ENCODE data around the gene FHOD3.

Gene FHOD3

GRCh38 chr18:36490897-36491296 lies 193.4 kb downstream of the FHOD3 start:
- no peak overlapping the region for H3K27ac ChIP-seq (ENCODE audit: low read length)
- H3K36me3 ChIP-seq (ENCODE audit: control insufficient read depth in 1 of 2, insufficient read depth in 2 of 2, low read length in 2 of 2): no peaks in the 10 kb centered on the region
- no peak overlapping the region for H3K4me3 ChIP-seq (ENCODE audit: low read depth in 1 of 2, low read length in 2 of 2)
- no peaks in the 10 kb centered on the region for H3K9me3 ChIP-seq (ENCODE audit: control insufficient read depth in 1 of 2, low read length in 2 of 2)
- H3K27me3 ChIP-seq (ENCODE audit: low read depth, low read length): no peaks in the 10 kb centered on the region
- no peaks in the 10 kb centered on the region for H3K4me1 ChIP-seq (ENCODE audit: control insufficient read depth in 1 of 2, insufficient read depth in 2 of 2, low read length in 2 of 2)

DNA sequence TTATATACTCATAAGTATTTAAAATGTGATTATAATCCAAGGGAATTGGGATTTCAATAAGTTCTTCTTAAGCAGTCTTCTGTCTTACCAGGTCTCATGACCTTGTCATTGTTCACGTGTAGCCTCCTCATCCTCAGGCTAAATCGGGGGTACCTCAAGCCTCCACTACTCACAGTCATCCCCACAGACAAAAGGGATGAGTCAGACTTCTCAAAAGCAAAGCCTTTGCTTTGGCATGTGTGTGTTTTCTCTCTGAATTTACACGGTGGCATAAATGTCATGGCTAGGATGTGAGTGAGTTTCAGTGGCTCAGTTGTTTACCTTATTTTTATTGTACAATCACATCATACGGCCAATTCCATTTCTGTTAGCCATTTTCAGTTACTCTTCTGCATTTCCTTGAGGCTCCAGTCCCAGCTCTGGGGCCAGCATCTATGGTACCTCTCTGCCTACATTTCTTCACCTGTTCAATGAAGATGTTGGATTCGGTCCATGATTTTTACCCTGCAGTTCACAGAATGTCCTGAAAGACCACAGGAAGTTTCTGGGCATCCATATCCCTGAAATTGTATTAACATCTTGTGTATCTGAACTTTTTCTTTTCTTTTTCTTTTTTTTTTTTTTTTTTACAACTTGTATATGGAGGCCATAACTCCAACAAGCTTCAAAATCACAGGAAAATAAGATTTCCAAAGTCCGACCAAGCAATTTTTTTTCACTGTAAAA lies 195.3 kb downstream of the FHOD3 start:
- no peaks in the 10 kb centered on the region for H3K9me3 ChIP-seq (ENCODE audit: control insufficient read depth in 1 of 2, low read length in 2 of 2)
- H3K36me3 ChIP-seq (ENCODE audit: control insufficient read depth in 1 of 2, insufficient read depth in 2 of 2, low read length in 2 of 2): no peaks in the 10 kb centered on the region

DNA sequence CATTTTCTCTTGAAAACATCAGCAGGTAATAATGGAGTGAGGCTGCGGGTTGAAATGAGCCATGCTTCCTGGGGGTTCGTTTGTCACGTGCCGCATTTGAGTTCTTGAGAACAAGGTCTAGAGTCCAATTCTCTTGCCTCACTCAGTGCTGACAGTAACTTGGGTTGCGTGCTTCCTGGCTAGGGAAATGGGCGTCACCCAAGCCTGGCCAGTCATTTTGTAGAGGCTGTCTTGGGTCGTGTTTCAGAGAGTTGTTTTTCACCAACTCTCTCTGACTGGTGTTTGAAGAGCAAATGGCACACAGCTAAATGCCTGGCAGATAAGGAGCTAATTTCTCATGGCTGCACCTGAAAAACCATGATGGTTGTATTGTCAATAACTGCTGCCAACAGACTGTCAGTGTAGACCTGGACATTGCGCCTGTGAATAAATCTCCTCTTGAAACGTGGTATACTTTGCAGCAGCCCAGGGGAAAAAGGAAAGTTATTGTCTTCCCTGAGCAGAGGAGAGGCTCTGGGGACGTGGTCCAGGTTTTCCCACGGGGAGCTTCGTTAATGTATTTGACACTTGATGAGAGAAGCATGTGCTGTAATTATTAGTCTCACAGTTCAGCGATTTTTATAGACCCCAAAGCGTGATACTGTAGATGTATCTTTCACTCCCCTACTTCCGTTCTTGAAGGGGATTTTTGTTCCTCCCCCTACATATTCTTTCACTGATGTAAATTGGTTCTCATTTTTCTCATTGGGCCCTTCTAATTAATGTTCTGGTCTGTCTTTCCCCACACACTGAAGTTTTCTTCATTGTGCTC lies 196.0 kb downstream of the FHOD3 start:
- no peaks in the 10 kb centered on the region for H3K4me1 ChIP-seq (ENCODE audit: control insufficient read depth in 1 of 2, insufficient read depth in 2 of 2, low read length in 2 of 2)
- H3K27me3 ChIP-seq (ENCODE audit: low read depth, low read length): no peaks in the 10 kb centered on the region
- H3K4me3 ChIP-seq (ENCODE audit: low read depth in 1 of 2, low read length in 2 of 2): no peak overlapping the region
- no peaks in the 10 kb centered on the region for H3K9me3 ChIP-seq (ENCODE audit: control insufficient read depth in 1 of 2, low read length in 2 of 2)
- no peak overlapping the region for H3K27ac ChIP-seq (ENCODE audit: low read length)
- no peaks in the 10 kb centered on the region for H3K36me3 ChIP-seq (ENCODE audit: control insufficient read depth in 1 of 2, insufficient read depth in 2 of 2, low read length in 2 of 2)

More for the DNA sequence above, 195.3 kb downstream of the FHOD3 start:
- Histone ChIP-seq H3K4me1 (ENCODE audit: control insufficient read depth in 1 of 2, insufficient read depth in 2 of 2, low read length in 2 of 2) (no peaks in the 10 kb centered on the region), H3K27ac (ENCODE audit: low read length) (no peak overlapping the region), H3K4me3 (ENCODE audit: low read depth in 1 of 2, low read length in 2 of 2) (no peak overlapping the region), H3K27me3 (ENCODE audit: low read depth, low read length) (no peaks in the 10 kb centered on the region)

- Histone ChIP-seq H3K27ac (ENCODE audit: low read length) (no peak overlapping the region), H3K4me1 (ENCODE audit: control insufficient read depth in 1 of 2, insufficient read depth in 2 of 2, low read length in 2 of 2) (no peaks in the 10 kb centered on the region), H3K9me3 (ENCODE audit: control insufficient read depth in 1 of 2, low read length in 2 of 2) (no peaks in the 10 kb centered on the region), H3K4me3 (ENCODE audit: low read depth in 1 of 2, low read length in 2 of 2) (no peak overlapping the region), H3K27me3 (ENCODE audit: low read depth, low read length) (no peaks in the 10 kb centered on the region), H3K36me3 (ENCODE audit: control insufficient read depth in 1 of 2, insufficient read depth in 2 of 2, low read length in 2 of 2) (no peaks in the 10 kb centered on the region)
Observed at GRCh38 chr18:36494160-36494437, 196.6 kb downstream of the FHOD3 start.

DNA sequence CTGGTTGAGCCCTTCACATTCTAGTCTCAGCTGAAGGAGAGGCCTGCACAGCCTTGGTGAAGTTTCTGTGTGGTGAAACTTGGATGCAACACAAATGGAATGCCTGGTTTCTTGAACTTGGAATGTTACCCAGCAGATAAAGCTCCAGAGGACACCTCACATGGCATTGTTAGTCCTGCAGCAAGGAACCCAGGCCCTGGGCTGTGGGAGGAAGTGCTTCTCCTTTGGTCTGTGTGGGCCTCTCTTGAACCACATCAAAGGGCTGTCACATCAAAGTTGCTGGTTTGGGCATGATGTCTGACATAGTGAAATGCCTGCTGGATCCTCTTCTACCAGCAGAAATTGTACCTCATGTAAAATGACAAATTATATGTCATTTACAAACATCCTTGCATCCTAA lies 198.5 kb downstream of the FHOD3 start:
- Histone ChIP-seq H3K4me1 (ENCODE audit: control insufficient read depth in 1 of 2, insufficient read depth in 2 of 2, low read length in 2 of 2) (no peaks in the 10 kb centered on the region), H3K36me3 (ENCODE audit: control insufficient read depth in 1 of 2, insufficient read depth in 2 of 2, low read length in 2 of 2) (no peaks in the 10 kb centered on the region), H3K9me3 (ENCODE audit: control insufficient read depth in 1 of 2, low read length in 2 of 2) (no peaks in the 10 kb centered on the region), H3K27me3 (ENCODE audit: low read depth, low read length) (no peaks in the 10 kb centered on the region), H3K4me3 (ENCODE audit: low read depth in 1 of 2, low read length in 2 of 2) (no peak overlapping the region), H3K27ac (ENCODE audit: low read length) (no peak overlapping the region)

DNA sequence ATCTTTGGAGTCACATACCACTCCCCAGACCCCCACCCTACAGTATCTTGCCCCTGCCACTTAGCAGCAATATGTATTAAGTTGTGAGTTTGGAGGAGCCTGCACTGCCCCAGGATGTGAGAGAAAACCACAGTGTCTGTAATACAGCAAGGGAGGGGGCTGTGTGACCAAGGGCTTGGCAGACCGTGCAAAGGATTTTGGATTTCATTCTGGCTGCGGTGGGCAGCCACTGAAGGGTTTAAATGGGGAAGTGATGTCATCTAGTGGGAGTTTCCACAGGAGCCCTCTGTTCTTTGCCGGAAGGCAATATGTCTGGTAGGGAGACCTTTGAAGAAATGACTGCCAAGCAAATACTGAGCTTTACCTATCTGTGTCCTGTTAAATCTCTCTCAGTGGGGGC lies 202.4 kb downstream of the FHOD3 start:
- Histone ChIP-seq H3K27me3 (ENCODE audit: low read depth, low read length) (no peaks in the 10 kb centered on the region), H3K4me1 (ENCODE audit: control insufficient read depth in 1 of 2, insufficient read depth in 2 of 2, low read length in 2 of 2) (no peaks in the 10 kb centered on the region)

GRCh38 chr18:36501100-36501499 lies 203.6 kb downstream of the FHOD3 start:
- Histone ChIP-seq H3K4me1 (ENCODE audit: control insufficient read depth in 1 of 2, insufficient read depth in 2 of 2, low read length in 2 of 2) (no peaks in the 10 kb centered on the region), H3K4me3 (ENCODE audit: low read depth in 1 of 2, low read length in 2 of 2) (no peak overlapping the region), H3K27me3 (ENCODE audit: low read depth, low read length) (no peaks in the 10 kb centered on the region), H3K36me3 (ENCODE audit: control insufficient read depth in 1 of 2, insufficient read depth in 2 of 2, low read length in 2 of 2) (no peaks in the 10 kb centered on the region), H3K27ac (ENCODE audit: low read length) (no peak overlapping the region), H3K9me3 (ENCODE audit: control insufficient read depth in 1 of 2, low read length in 2 of 2) (no peaks in the 10 kb centered on the region)

More for the DNA sequence above, 202.4 kb downstream of the FHOD3 start:
- Histone ChIP-seq H3K36me3 (ENCODE audit: control insufficient read depth in 1 of 2, insufficient read depth in 2 of 2, low read length in 2 of 2) (no peaks in the 10 kb centered on the region), H3K9me3 (ENCODE audit: control insufficient read depth in 1 of 2, low read length in 2 of 2) (no peaks in the 10 kb centered on the region), H3K27ac (ENCODE audit: low read length) (no peak overlapping the region), H3K4me3 (ENCODE audit: low read depth in 1 of 2, low read length in 2 of 2) (no peak overlapping the region)

DNA sequence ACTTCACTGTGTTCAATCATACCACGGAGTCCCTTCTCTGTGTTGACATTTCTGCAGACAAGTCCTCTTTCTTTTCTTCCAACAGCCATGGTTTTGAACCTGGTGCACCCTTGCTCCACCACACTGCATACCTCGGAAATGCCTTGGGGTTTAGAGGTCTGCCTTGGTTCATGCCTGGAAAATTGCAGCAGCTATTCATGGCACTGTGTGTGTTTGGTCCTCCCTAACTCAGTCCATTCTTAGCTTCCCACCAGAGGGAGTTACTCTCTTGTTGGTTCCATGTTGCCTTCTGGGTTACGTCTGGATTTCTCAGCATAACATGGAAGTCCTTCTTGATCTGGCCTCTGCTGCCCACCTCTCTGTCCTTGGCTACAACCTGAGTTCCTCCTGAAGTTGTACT lies 206.0 kb downstream of the FHOD3 start:
- no peaks in the 10 kb centered on the region for H3K27me3 ChIP-seq (ENCODE audit: low read depth, low read length)
- H3K4me1 ChIP-seq (ENCODE audit: control insufficient read depth in 1 of 2, insufficient read depth in 2 of 2, low read length in 2 of 2): no peaks in the 10 kb centered on the region
- H3K36me3 ChIP-seq (ENCODE audit: control insufficient read depth in 1 of 2, insufficient read depth in 2 of 2, low read length in 2 of 2): no peaks in the 10 kb centered on the region
- no peak overlapping the region for H3K27ac ChIP-seq (ENCODE audit: low read length)
- H3K9me3 ChIP-seq (ENCODE audit: control insufficient read depth in 1 of 2, low read length in 2 of 2): no peaks in the 10 kb centered on the region
- no peak overlapping the region for H3K4me3 ChIP-seq (ENCODE audit: low read depth in 1 of 2, low read length in 2 of 2)

- Histone ChIP-seq H3K9me3 (ENCODE audit: control insufficient read depth in 1 of 2, low read length in 2 of 2) (no peaks in the 10 kb centered on the region), H3K36me3 (ENCODE audit: control insufficient read depth in 1 of 2, insufficient read depth in 2 of 2, low read length in 2 of 2) (no peaks in the 10 kb centered on the region), H3K27ac (ENCODE audit: low read length) (no peak overlapping the region), H3K27me3 (ENCODE audit: low read depth, low read length) (no peaks in the 10 kb centered on the region), H3K4me1 (ENCODE audit: control insufficient read depth in 1 of 2, insufficient read depth in 2 of 2, low read length in 2 of 2) (no peaks in the 10 kb centered on the region), H3K4me3 (ENCODE audit: low read depth in 1 of 2, low read length in 2 of 2) (no peak overlapping the region)
Observed at GRCh38 chr18:36504928-36505327, 207.4 kb downstream of the FHOD3 start.

GRCh38 chr18:36505665-36506064 lies 208.2 kb downstream of the FHOD3 start:
- Histone ChIP-seq H3K27me3 (ENCODE audit: low read depth, low read length) (no peaks in the 10 kb centered on the region), H3K36me3 (ENCODE audit: control insufficient read depth in 1 of 2, insufficient read depth in 2 of 2, low read length in 2 of 2) (no peaks in the 10 kb centered on the region), H3K27ac (ENCODE audit: low read length) (no peak overlapping the region), H3K4me3 (ENCODE audit: low read depth in 1 of 2, low read length in 2 of 2) (no peak overlapping the region), H3K4me1 (ENCODE audit: control insufficient read depth in 1 of 2, insufficient read depth in 2 of 2, low read length in 2 of 2) (no peaks in the 10 kb centered on the region), H3K9me3 (ENCODE audit: control insufficient read depth in 1 of 2, low read length in 2 of 2) (no peaks in the 10 kb centered on the region)

DNA sequence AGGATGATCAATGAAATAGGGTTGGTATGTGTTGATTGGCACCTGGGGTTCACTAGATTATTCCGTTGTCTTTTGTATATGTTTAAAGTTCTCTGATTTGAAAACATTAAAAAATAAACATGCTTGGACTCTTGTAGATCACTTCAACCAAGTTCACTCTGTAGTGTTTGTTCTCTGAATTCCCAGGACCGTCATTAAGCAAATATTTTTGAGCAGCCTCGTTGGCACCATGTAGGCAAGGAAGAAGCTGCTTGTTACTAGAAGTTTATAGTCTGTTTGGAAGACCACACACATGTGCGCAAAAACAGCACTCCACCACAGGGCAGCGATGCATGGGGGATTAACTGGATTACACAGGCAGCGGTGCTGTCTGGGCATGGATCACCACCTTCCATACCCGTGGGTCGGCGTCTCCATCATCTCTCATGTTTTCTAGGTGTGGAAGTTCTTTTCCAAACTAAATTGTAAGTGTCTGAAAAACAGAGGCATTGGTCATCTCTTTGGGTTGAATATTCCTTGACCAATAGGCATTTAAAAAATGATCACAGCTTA lies 212.2 kb downstream of the FHOD3 start:
- Histone ChIP-seq H3K4me3 (ENCODE audit: low read depth in 1 of 2, low read length in 2 of 2) (no peak overlapping the region), H3K27ac (ENCODE audit: low read length) (no peak overlapping the region), H3K27me3 (ENCODE audit: low read depth, low read length) (no peaks in the 10 kb centered on the region), H3K4me1 (ENCODE audit: control insufficient read depth in 1 of 2, insufficient read depth in 2 of 2, low read length in 2 of 2) (no peaks in the 10 kb centered on the region), H3K9me3 (ENCODE audit: control insufficient read depth in 1 of 2, low read length in 2 of 2) (no peaks in the 10 kb centered on the region), H3K36me3 (ENCODE audit: control insufficient read depth in 1 of 2, insufficient read depth in 2 of 2, low read length in 2 of 2) (no peaks in the 10 kb centered on the region)
